Measurements from ENCODE around the gene DFFB.

- TF ChIP-seq CTCF (IDR thresholded peaks at IDR 0.05) = no peak
- no peak for TF ChIP-seq EZH2 (IDR thresholded peaks at IDR 0.05)
Measured at GRCh38 chr1:3881193-3881480, 23.9 kb downstream of the DFFB start.

All from neural progenitor cell (in vitro differentiated cells).